GM12878 (cell line): Measurements from ENCODE around the gene OR2V1. TPM values are rescaled to one million over a fixed set of nuclear protein-coding genes. Genes with fewer than 3 reads are reported as not detected.
A peak's percentile ranks its signal among the peaks of the same experiment; 100 is the strongest.

Experiments
- BHLHE40 ChIP-seq, 2 experiments: fragments of 450-650 bp in 1 of 2; IDR thresholded peaks; 2 replicates each; pipeline ENCODE4 v1.6.1; 2011 to 2017; ENCODE audit warnings: low read depth in 2 of 2, borderline replicate concordance in 1 of 2, improper control_type of control experiment in 1 of 2, low read length in 1 of 2, mild to moderate bottlenecking in 1 of 2
- CBX5 ChIP-seq: sonication (generic); IDR thresholded peaks from 2 replicates; pipeline ENCODE4 v1.6.1; 2016; ENCODE audit warnings: low read depth, moderate library complexity, mild to moderate bottlenecking, inconsistent platforms
- CREM ChIP-seq: IDR thresholded peaks from 2 replicates; pipeline ENCODE4 v1.6.1; 2014; ENCODE audit warnings: antibody characterized with exemption, low read depth
- E2F4 ChIP-seq: IDR thresholded peaks from 2 replicates; pipeline ENCODE4 v1.6.1; 2012; ENCODE audit warnings: low read depth, low read length, improper control_type of control experiment
- GABPA ChIP-seq: IDR thresholded peaks from 2 replicates; pipeline ENCODE4 v1.6.1; 2014; ENCODE audit warnings: antibody characterized with exemption, low read depth, mild to moderate bottlenecking, inconsistent platforms
- GATAD2B ChIP-seq: fragments of 450-650 bp; conservative IDR thresholded peaks from 2 replicates; pipeline ENCODE4 v1.6.1; 2017; ENCODE audit warnings: low read depth, mild to moderate bottlenecking, moderate library complexity
- HDAC6 ChIP-seq: fragments of 200-600 bp; sonication (generic); IDR thresholded peaks from one replicate; pipeline ENCODE4 v1.8.0; 2017; ENCODE audit warnings: antibody characterized with exemption; ENCODE audit not compliant: unreplicated experiment
- IKZF1 ChIP-seq: fragments of 450-650 bp; conservative IDR thresholded peaks from 2 replicates; pipeline ENCODE4 v1.6.1; 2017; ENCODE audit warnings: antibody characterized with exemption, mild to moderate bottlenecking
- IKZF2 ChIP-seq, 2 experiments: fragments of 450-650 bp; IDR thresholded peaks; 2 replicates each; pipeline ENCODE4 v1.6.1; 2017; ENCODE audit warnings: mild to moderate bottlenecking in 2 of 2, moderate library complexity in 2 of 2
- NFIC ChIP-seq: IDR thresholded peaks from 2 replicates; pipeline ENCODE4 v1.6.1; 2012; ENCODE audit warnings: low read depth, mild to moderate bottlenecking, inconsistent platforms, low read length, moderate library complexity
- NR2F1 ChIP-seq: fragments of 450-650 bp; conservative IDR thresholded peaks from 2 replicates; pipeline ENCODE4 v1.6.1; 2017; ENCODE audit warnings: mild to moderate bottlenecking
- PBX3 ChIP-seq: IDR thresholded peaks from 2 replicates; pipeline ENCODE4 v1.6.1; 2011; ENCODE audit warnings: mild to moderate bottlenecking, low read depth, low read length, moderate library complexity; ENCODE audit not compliant: insufficient replicate concordance
- POLR2A ChIP-seq: IDR thresholded peaks from 2 replicates; pipeline ENCODE4 v1.6.1; 2011; ENCODE audit warnings: low read depth, mild to moderate bottlenecking, low read length
- POLR2AphosphoS2 ChIP-seq: IDR thresholded peaks from 2 replicates; pipeline ENCODE4 v1.6.1; 2011; ENCODE audit warnings: low read depth, mild to moderate bottlenecking, low read length, improper control_type of control experiment, moderate library complexity
- SIN3A ChIP-seq: IDR thresholded peaks from 2 replicates; pipeline ENCODE4 v1.6.1; 2012; ENCODE audit warnings: low read depth, low read length, improper control_type of control experiment
- TCF12 ChIP-seq: IDR thresholded peaks from 2 replicates; pipeline ENCODE4 v1.6.1; 2011; ENCODE audit warnings: low read depth, mild to moderate bottlenecking, low read length
- WRNIP1 ChIP-seq: IDR thresholded peaks from 2 replicates; pipeline ENCODE4 v1.6.1; 2011; ENCODE audit warnings: low read depth, low read length, improper control_type of control experiment, borderline replicate concordance
- ZBTB40 ChIP-seq: fragments of 450-650 bp; IDR thresholded peaks from 2 replicates; pipeline ENCODE4 v1.6.1; 2016; ENCODE audit warnings: mild to moderate bottlenecking, moderate library complexity, borderline replicate concordance
- ZNF217 ChIP-seq: fragments of 450-650 bp; IDR thresholded peaks from 2 replicates; pipeline ENCODE4 v1.6.1; 2017; ENCODE audit warnings: antibody characterized with exemption, mild to moderate bottlenecking
- polyA plus RNA-seq, 11 experiments: library from polyadenylated mRNA; depleted of rRNA in 4 of 11; unstranded in 6 of 11; stranded (reverse) in 5 of 11; fragments of >200 nt; fragmentation: Nextera tagmentation in 4 of 11; fragmentation: Illumina TruSeq in 1 of 11; extraction: Ambion mirVana in 4 of 11; extraction: Trizol in 1 of 11; gene quantifications; 1 replicate in 1 of 11; 2 replicates in 10 of 11; pipeline versions ENCODE4 v1.2.1 to v1.2.3, GENCODE V29; 2011 to 2016; ENCODE audit warnings: inconsistent platforms in 2 of 11, missing spikeins in 2 of 11, low read depth in 1 of 11
- total RNA-seq, 4 experiments: library from RNA; depleted of rRNA in 3 of 4; stranded (reverse); fragments of >200 nt in 3 of 4; fragmentation: Illumina TruSeq in 1 of 4; extraction: Trizol in 1 of 4; gene quantifications; 2 replicates each; pipeline versions ENCODE4 v1.2.1 to v1.2.3, GENCODE V29; 2013 to 2021
- TF ChIP-seq, protein P1 (sequence below): IDR thresholded peaks from 2 replicates; pipeline ENCODE4 v1.6.1; 2011; ENCODE audit warnings: low read depth, low read length, improper control_type of control experiment, borderline replicate concordance
- TF ChIP-seq, protein P2 (sequence below): IDR thresholded peaks from 2 replicates; pipeline ENCODE4 v1.6.1; 2012; ENCODE audit warnings: low read depth, low read length, improper control_type of control experiment

Gene OR2V1
- total and polyA plus RNA-seq, 10 of the 15 experiments (the other 5 are each of a cell fraction or from before 2014, with no cell fraction given): 0.20 to 4.4 TPM; not detected in 8

- TF ChIP-seq ZBTB40: peak; percentile 22; the same call in 1 of the 2 replicates
- peak; percentile 39; the same call in 1 of the 2 replicates for TF ChIP-seq NR2F1
- no peak; the same call in 1 of the 2 replicates for TF ChIP-seq GATAD2B
- TF ChIP-seq, protein P1, sequence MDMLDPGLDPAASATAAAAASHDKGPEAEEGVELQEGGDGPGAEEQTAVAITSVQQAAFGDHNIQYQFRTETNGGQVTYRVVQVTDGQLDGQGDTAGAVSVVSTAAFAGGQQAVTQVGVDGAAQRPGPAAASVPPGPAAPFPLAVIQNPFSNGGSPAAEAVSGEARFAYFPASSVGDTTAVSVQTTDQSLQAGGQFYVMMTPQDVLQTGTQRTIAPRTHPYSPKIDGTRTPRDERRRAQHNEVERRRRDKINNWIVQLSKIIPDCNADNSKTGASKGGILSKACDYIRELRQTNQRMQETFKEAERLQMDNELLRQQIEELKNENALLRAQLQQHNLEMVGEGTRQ: no peak
- peak; percentile 75 for TF ChIP-seq IKZF1
- TF ChIP-seq SIN3A: no peak
- no peak for TF ChIP-seq PBX3
- peak; percentile 60 for TF ChIP-seq CREM
- TF ChIP-seq TCF12: no peak
- TF ChIP-seq GABPA: peak; percentile 34; the same call in 1 of the 2 replicates
- TF ChIP-seq E2F4: no peak
- no peak for TF ChIP-seq HDAC6
- TF ChIP-seq ZNF217: peak; percentile 87
- TF ChIP-seq IKZF2 (IDR thresholded peaks at IDR 0.05): peak; percentile 46 to 52; a peak in 2 of 4 replicates
- 0 out of 2 replicates have a peak, but pooled peaks have one; percentile 12 for TF ChIP-seq CBX5
- TF ChIP-seq BHLHE40 (IDR thresholded peaks at IDR 0.05; ENCODE audit: borderline replicate concordance in 1 of 2, low read depth in 2 of 2, low read length in 1 of 2): peak; percentile 63 to 77; a peak in 3 of 4 replicates
- TF ChIP-seq, protein P2, sequence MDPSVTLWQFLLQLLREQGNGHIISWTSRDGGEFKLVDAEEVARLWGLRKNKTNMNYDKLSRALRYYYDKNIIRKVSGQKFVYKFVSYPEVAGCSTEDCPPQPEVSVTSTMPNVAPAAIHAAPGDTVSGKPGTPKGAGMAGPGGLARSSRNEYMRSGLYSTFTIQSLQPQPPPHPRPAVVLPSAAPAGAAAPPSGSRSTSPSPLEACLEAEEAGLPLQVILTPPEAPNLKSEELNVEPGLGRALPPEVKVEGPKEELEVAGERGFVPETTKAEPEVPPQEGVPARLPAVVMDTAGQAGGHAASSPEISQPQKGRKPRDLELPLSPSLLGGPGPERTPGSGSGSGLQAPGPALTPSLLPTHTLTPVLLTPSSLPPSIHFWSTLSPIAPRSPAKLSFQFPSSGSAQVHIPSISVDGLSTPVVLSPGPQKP: no peak
- no peak for TF ChIP-seq POLR2AphosphoS2
- 0 out of 2 replicates have a peak, but pooled peaks have one; percentile 46 for TF ChIP-seq WRNIP1
- TF ChIP-seq NFIC: 0 out of 2 replicates have a peak, but pooled peaks have one; percentile 36
- TF ChIP-seq POLR2A: no peak
Observed at GRCh38 chr5:181173420-181174342, 42.7 kb upstream of the OR2V1 start (continued).
